Measurements from ENCODE around the gene FLACC1. TPM values are rescaled to one million over a fixed set of nuclear protein-coding genes. Genes with fewer than 3 reads are reported as not detected.

Gene FLACC1
- total RNA-seq, 2 donors from 2014 or later = 0.27 to 0.97 TPM

DNA sequence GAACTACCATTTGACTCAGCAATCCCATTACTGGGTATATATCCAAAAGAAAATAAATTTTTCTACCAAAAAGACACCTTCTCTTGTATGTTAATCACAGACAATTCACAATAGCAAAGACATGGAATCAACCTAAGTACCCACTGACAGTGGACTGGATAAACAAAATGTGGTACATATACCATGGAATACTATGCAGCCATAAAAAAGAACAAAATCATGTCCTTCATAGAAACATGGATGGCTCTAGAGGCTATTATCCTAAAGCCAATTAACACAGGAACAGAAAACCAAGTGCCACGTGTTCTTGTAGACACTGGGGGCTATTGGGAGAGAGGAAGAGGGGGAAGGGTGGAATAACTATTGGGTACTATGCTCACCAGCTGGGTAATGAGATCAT, 27.7 kb downstream of the FLACC1 start:
- Histone ChIP-seq H3K27me3 (replicated peaks; ENCODE audit: insufficient read depth) (no peaks in the 10 kb centered on the region), H3K27ac (no peak overlapping the region), H3K9me3 (no peaks in the 10 kb centered on the region), H3K4me1 (replicated peaks) (no peaks in the 10 kb centered on the region), H3K36me3 (no peaks in the 10 kb centered on the region), H3K4me3 (no peak overlapping the region)
- intact Hi-C loops (cut with DNase I) = no loop called here
- DNase-seq (ENCODE audit: low spot score) = no peak
- 53% methylated on average over 1 of the region's 1 CpG for WGBS
- TF ChIP-seq, protein P1, sequence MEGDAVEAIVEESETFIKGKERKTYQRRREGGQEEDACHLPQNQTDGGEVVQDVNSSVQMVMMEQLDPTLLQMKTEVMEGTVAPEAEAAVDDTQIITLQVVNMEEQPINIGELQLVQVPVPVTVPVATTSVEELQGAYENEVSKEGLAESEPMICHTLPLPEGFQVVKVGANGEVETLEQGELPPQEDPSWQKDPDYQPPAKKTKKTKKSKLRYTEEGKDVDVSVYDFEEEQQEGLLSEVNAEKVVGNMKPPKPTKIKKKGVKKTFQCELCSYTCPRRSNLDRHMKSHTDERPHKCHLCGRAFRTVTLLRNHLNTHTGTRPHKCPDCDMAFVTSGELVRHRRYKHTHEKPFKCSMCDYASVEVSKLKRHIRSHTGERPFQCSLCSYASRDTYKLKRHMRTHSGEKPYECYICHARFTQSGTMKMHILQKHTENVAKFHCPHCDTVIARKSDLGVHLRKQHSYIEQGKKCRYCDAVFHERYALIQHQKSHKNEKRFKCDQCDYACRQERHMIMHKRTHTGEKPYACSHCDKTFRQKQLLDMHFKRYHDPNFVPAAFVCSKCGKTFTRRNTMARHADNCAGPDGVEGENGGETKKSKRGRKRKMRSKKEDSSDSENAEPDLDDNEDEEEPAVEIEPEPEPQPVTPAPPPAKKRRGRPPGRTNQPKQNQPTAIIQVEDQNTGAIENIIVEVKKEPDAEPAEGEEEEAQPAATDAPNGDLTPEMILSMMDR (IDR thresholded peaks at IDR 0.05) = no peak
- TF ChIP-seq POLR2A (IDR thresholded peaks at IDR 0.05) (no peak), POLR2AphosphoS5 (IDR thresholded peaks at IDR 0.05) (no peak)

GRCh38 chr2:201327678-201328077, 29.5 kb downstream of the FLACC1 start:
- no peak overlapping the region for H3K4me3 ChIP-seq
- intact Hi-C loops (cut with DNase I) = no loop called here
- H3K4me1 ChIP-seq (replicated peaks) = no peaks in the 10 kb centered on the region
- no peaks in the 10 kb centered on the region for H3K27me3 ChIP-seq (replicated peaks; ENCODE audit: insufficient read depth)
- no peaks in the 10 kb centered on the region for H3K36me3 ChIP-seq
- H3K27ac ChIP-seq = no peak overlapping the region
- TF ChIP-seq POLR2A (IDR thresholded peaks at IDR 0.05) (no peak), POLR2AphosphoS5 (IDR thresholded peaks at IDR 0.05) (no peak)
- TF ChIP-seq, protein P1 (IDR thresholded peaks at IDR 0.05) = no peak
- no peak for DNase-seq (ENCODE audit: low spot score)
- no peaks in the 10 kb centered on the region for H3K9me3 ChIP-seq
- WGBS = 80% methylated on average over 3 of the region's 3 CpGs

GRCh38 chr2:201322772-201323171, 34.4 kb downstream of the FLACC1 start:
- Histone ChIP-seq H3K9me3 (no peaks in the 10 kb centered on the region), H3K27me3 (replicated peaks; ENCODE audit: insufficient read depth) (no peaks in the 10 kb centered on the region), H3K4me1 (replicated peaks) (no peaks in the 10 kb centered on the region), H3K36me3 (no peaks in the 10 kb centered on the region), H3K27ac (no peak overlapping the region), H3K4me3 (no peak overlapping the region)
- DNase-seq (ENCODE audit: low spot score) = no peak
- intact Hi-C loops (cut with DNase I) = no loop called here
- TF ChIP-seq POLR2AphosphoS5 (IDR thresholded peaks at IDR 0.05) = no peak
- no peak for TF ChIP-seq POLR2A (IDR thresholded peaks at IDR 0.05)
- TF ChIP-seq, protein P1 (IDR thresholded peaks at IDR 0.05) = no peak

DNA sequence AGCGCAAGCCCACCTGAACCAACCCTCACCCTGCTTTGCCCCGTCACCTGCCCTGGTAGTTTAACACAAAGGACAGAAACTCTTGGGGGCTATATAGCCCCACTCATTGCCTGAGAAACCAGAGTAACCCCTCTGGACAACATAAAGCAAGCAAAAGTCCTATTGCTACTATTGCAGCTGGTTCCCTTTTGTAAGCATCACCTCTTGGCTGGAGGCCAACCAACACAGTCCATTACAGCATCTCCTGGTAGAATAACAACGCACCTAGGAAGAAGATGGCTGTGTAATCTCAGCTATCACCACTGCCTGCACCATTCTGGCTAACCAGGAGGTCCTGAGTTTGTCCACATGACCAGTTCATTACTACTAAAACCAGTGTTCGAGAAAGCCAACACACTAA, 36.4 kb downstream of the FLACC1 start:
- no peaks in the 10 kb centered on the region for H3K27me3 ChIP-seq (replicated peaks; ENCODE audit: insufficient read depth)
- TF ChIP-seq, protein P1 (IDR thresholded peaks at IDR 0.05) = no peak
- TF ChIP-seq POLR2AphosphoS5 (IDR thresholded peaks at IDR 0.05) (no peak), POLR2A (IDR thresholded peaks at IDR 0.05) (no peak)
- no peak for DNase-seq (ENCODE audit: low spot score)
- intact Hi-C loops (cut with DNase I) = no loop called here
- H3K36me3 ChIP-seq = no peaks in the 10 kb centered on the region
- H3K27ac ChIP-seq = no peak overlapping the region
- 91% methylated on average over 4 of the region's 4 CpGs for WGBS
- H3K9me3 ChIP-seq = no peaks in the 10 kb centered on the region
- no peak overlapping the region for H3K4me3 ChIP-seq
- no peaks in the 10 kb centered on the region for H3K4me1 ChIP-seq (replicated peaks)

GRCh38 chr2:201320257-201320656, 36.9 kb downstream of the FLACC1 start:
- intact Hi-C loops (cut with DNase I) = no loop called here
- no peak for DNase-seq (ENCODE audit: low spot score)
- Histone ChIP-seq H3K9me3 (no peaks in the 10 kb centered on the region), H3K27me3 (replicated peaks; ENCODE audit: insufficient read depth) (no peaks in the 10 kb centered on the region), H3K4me3 (no peak overlapping the region), H3K4me1 (replicated peaks) (no peaks in the 10 kb centered on the region), H3K27ac (no peak overlapping the region), H3K36me3 (no peaks in the 10 kb centered on the region)
- WGBS = 74% methylated on average over 4 of the region's 4 CpGs
- no peak for TF ChIP-seq POLR2AphosphoS5 (IDR thresholded peaks at IDR 0.05)
- no peak for TF ChIP-seq POLR2A (IDR thresholded peaks at IDR 0.05)
- TF ChIP-seq, protein P1 (IDR thresholded peaks at IDR 0.05) = no peak
